Astrocyte (in vitro differentiated cells and primary cell): Measurements from ENCODE around the gene RPS10. TPM values are rescaled to one million over a fixed set of nuclear protein-coding genes. Genes with fewer than 3 reads are reported as not detected.
"Not testable (repeated sequence)": the region's sequence is repeated elsewhere in the genome, so short reads cannot be mapped to it uniquely, and the experiment has no call there.

Experiments used
- DNase-seq: peaks from one replicate; pipeline ENCODE4 v3.0.0-alpha.2; 2010; ENCODE audit warnings: low read depth
- FAIRE-seq: peaks from 2 replicates; lab custom pipeline; 2011; peaks lifted over from hg19 to GRCh38; lab: Jason Lieb, UNC
- H2AFZ ChIP-seq: 2 replicates; pipeline ENCODE4 v1.6.0; 2012; ENCODE audit warnings: low read depth, low read length, inconsistent platforms
- H3K27ac ChIP-seq: 2 replicates; pipeline ENCODE4 v1.5.1; 2011; ENCODE audit warnings: low read depth, low read length, inconsistent platforms
- H3K27me3 ChIP-seq: 2 replicates; pipeline ENCODE4 v1.6.0; 2011; ENCODE audit warnings: low read length, inconsistent platforms; ENCODE audit not compliant: insufficient read depth
- H3K36me3 ChIP-seq: 2 replicates; pipeline ENCODE4 v1.5.1; 2011; ENCODE audit warnings: low read length, inconsistent platforms; ENCODE audit not compliant: insufficient read depth
- H3K4me1 ChIP-seq: 2 replicates; pipeline ENCODE4 v1.5.1; 2011; ENCODE audit warnings: low read length, inconsistent platforms; ENCODE audit not compliant: insufficient read depth
- H3K4me2 ChIP-seq: 2 replicates; pipeline ENCODE4 v1.6.0; 2012; ENCODE audit warnings: low read length, inconsistent platforms
- H3K4me3 ChIP-seq: 2 replicates; pipeline ENCODE4 v1.5.1; 2011; ENCODE audit warnings: low read depth, mild to moderate bottlenecking, low read length, inconsistent platforms; ENCODE audit not compliant: insufficient read depth
- H3K79me2 ChIP-seq: 2 replicates; pipeline ENCODE4 v1.6.0; 2012; ENCODE audit warnings: mild to moderate bottlenecking, low read length, inconsistent platforms; ENCODE audit not compliant: insufficient read depth
- H3K9ac ChIP-seq: 2 replicates; pipeline ENCODE4 v1.6.0; 2012; ENCODE audit warnings: mild to moderate bottlenecking, low read length, inconsistent platforms
- H3K9me3 ChIP-seq: 2 replicates; pipeline ENCODE4 v1.5.1; 2012; ENCODE audit warnings: low read depth, mild to moderate bottlenecking, low read length, inconsistent platforms; ENCODE audit not compliant: insufficient read depth
- H4K20me1 ChIP-seq: 2 replicates; pipeline ENCODE4 v1.6.0; 2012; ENCODE audit warnings: low read length, inconsistent platforms; ENCODE audit not compliant: insufficient read depth
- H3K27ac Mint-ChIP-seq: one replicate; pipeline ENCODE4 v1.8.0; 2021; ENCODE audit warnings: mild to moderate bottlenecking, mixed read lengths; ENCODE audit not compliant: unreplicated experiment
- H3K27me3 Mint-ChIP-seq: one replicate; pipeline ENCODE4 v1.8.0; 2021; ENCODE audit warnings: low read depth, mixed read lengths; ENCODE audit not compliant: unreplicated experiment
- H3K36me3 Mint-ChIP-seq: one replicate; pipeline ENCODE4 v1.8.0; 2021; ENCODE audit warnings: low read depth, mixed read lengths; ENCODE audit not compliant: unreplicated experiment
- H3K4me1 Mint-ChIP-seq: one replicate; pipeline ENCODE4 v1.8.0; 2021; ENCODE audit warnings: low read depth, mixed read lengths; ENCODE audit not compliant: unreplicated experiment
- H3K4me3 Mint-ChIP-seq: one replicate; pipeline ENCODE4 v1.8.0; 2021; ENCODE audit warnings: mild to moderate bottlenecking, moderate library complexity, mixed read lengths; ENCODE audit not compliant: unreplicated experiment
- H3K9me3 Mint-ChIP-seq: one replicate; pipeline ENCODE4 v1.8.0; 2021; ENCODE audit warnings: mild to moderate bottlenecking, mixed read lengths; ENCODE audit not compliant: unreplicated experiment
- CTCF ChIP-seq: IDR thresholded peaks from 2 replicates; pipeline ENCODE4 v1.5.1; 2011; ENCODE audit warnings: low read depth, mild to moderate bottlenecking, inconsistent platforms, low read length, moderate library complexity; ENCODE audit not compliant: insufficient read depth
- EZH2 ChIP-seq: IDR thresholded peaks from 2 replicates; pipeline ENCODE4 v1.6.1; 2012; ENCODE audit warnings: mild to moderate bottlenecking, low read length, inconsistent platforms; ENCODE audit not compliant: insufficient read depth
- total RNA-seq: library from RNA; stranded (reverse); gene quantifications from 2 replicates; pipeline ENCODE4 v1.2.1, GENCODE V29; 2021

Gene RPS10
- total RNA-seq, 1 donor from 2014 or later: 1,326 TPM

DNA sequence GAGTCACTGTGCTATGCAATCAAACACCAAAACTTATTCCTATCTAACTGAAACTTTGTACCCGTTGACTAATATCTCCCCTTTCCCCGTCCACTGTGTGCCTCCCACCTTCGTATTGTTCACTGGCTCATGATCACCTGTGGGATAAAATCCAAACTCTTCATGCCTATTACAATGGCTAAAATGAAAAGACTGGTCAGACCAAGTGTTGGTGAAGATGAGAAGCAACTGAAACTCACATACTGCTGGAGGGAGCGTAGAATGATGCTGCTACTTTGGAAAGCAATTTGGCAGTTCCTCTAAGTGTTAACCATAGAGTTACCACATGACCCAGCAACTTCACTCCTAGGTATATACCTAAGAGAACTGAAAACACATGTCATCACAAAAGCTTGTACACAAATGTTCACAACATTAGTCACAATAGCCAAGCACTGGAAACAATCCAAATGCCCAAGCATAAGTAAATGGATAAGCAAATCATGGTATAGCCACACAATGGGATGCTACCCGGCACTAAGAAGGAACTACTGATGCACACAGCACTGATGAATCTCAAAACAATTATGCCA lies 13.1 kb downstream of the RPS10 start:
- H3K9me3 Mint-ChIP-seq: peaks cover 2% of the 10 kb centered on the region
- Histone ChIP-seq H3K4me3 (no peak overlapping the region), H3K9me3 (no peaks in the 10 kb centered on the region), H3K4me1 (no peaks in the 10 kb centered on the region), H3K9ac (no peak overlapping the region), H3K27me3 (no peaks in the 10 kb centered on the region), H3K79me2 (no peaks in the 10 kb centered on the region), H2AFZ (no peak overlapping the region), H3K4me2 (no peak overlapping the region), H3K36me3 (peaks cover 17% of the 10 kb centered on the region), H3K27ac (no peak overlapping the region), H4K20me1 (peaks cover 32% of the 10 kb centered on the region)
- H3K27ac Mint-ChIP-seq: no peak overlapping the region
- peaks cover 13% of the 10 kb centered on the region for H3K36me3 Mint-ChIP-seq
- peaks cover 5% of the 10 kb centered on the region for H3K4me1 Mint-ChIP-seq
- H3K4me3 Mint-ChIP-seq: no peak overlapping the region
- TF ChIP-seq EZH2 (no peak), CTCF (no peak)
- FAIRE-seq: no peak
- H3K27me3 Mint-ChIP-seq: no peaks in the 10 kb centered on the region
- DNase-seq: peak; percentile 43

DNA sequence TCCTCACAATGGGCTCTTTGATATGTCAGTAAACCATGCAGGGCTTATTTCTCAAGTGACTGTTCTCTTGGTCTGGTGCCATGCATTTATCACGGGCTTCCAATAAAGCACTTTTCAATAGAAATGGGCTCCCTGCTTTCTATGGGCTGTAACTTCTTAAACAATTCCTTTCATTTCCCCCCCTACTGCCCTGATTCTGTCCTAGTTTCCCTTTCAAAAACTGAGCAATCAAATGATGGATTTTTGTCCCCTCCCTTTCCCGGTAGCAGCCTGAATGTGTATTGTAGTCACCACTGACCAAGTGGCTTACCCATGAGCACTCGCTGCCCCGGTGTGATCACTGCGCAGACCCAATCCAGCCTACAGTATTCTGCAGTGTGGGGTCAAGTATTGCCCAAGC lies 13.9 kb downstream of the RPS10 start:
- no peaks in the 10 kb centered on the region for H3K79me2 ChIP-seq
- no peak for TF ChIP-seq EZH2
- no peak for TF ChIP-seq CTCF
- no peaks in the 10 kb centered on the region for H3K4me1 ChIP-seq
- peaks cover 11% of the 10 kb centered on the region for H3K36me3 ChIP-seq
- FAIRE-seq (no peak), DNase-seq (peak; percentile 2)
- Mint-ChIP-seq H3K36me3 (peaks cover 10% of the 10 kb centered on the region), H3K27ac (no peak overlapping the region), H3K4me3 (no peak overlapping the region), H3K27me3 (no peaks in the 10 kb centered on the region), H3K4me1 (peaks cover 2% of the 10 kb centered on the region), H3K9me3 (peaks cover 2% of the 10 kb centered on the region)
- H3K27me3 ChIP-seq: no peaks in the 10 kb centered on the region
- no peak overlapping the region for H3K4me2 ChIP-seq
- no peaks in the 10 kb centered on the region for H3K9me3 ChIP-seq
- no peak overlapping the region for H3K9ac ChIP-seq
- no peak overlapping the region for H3K27ac ChIP-seq
- no peak overlapping the region for H3K4me3 ChIP-seq
- H4K20me1 ChIP-seq: peaks cover 25% of the 10 kb centered on the region
- H2AFZ ChIP-seq: no peak overlapping the region

DNA sequence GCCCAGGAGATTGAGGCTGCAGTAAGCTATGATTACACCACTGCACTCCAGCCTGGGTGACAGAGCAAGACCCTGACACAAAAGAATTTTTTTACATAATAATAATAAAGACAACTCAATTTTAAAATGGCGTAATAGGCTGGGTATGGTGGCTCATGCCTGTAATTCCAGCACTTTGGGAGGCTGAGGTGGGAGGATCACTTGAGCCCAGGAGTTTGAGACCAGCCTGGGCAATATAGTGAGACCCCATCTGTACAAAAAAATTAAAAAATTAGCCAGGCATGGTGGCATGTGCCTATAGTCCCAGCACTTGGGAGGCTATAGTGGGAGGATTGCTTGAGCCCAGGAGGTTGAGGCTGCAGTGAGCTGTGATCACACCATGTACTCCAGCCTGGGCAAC lies 18.0 kb downstream of the RPS10 start:
- H4K20me1 ChIP-seq, H3K27ac Mint-ChIP-seq, H3K27ac ChIP-seq, H3K27me3 ChIP-seq, H3K79me2 ChIP-seq, H3K4me1 Mint-ChIP-seq, H3K9ac ChIP-seq, DNase-seq, H3K4me3 ChIP-seq, H3K4me3 Mint-ChIP-seq, FAIRE-seq, H3K27me3 Mint-ChIP-seq, H3K36me3 ChIP-seq, H3K4me1 ChIP-seq, H3K9me3 Mint-ChIP-seq, H3K9me3 ChIP-seq, H3K4me2 ChIP-seq, H2AFZ ChIP-seq: not testable (repeated sequence)
- peaks cover 13% of the 10 kb centered on the region for H3K36me3 Mint-ChIP-seq
